ENCODE measurements around the gene CDADC1.

CDADC1 gene

GRCh38 chr13:49235856-49236431 is 11.8 kb upstream of the CDADC1 start:
- ChIA-PET POLR2A (no interaction called here), CTCF (interaction anchor here (1.7 to 2.1 kb wide), 3 partner anchors 10 to 45 kb away, joined by 4 to 9 read pairs (median 8); partner anchors contain the start of gene CDADC1)
- TF ChIP-seq CTCF (IDR thresholded peaks at IDR 0.05; ENCODE audit: control extremely low read depth, extremely low read depth, low read depth, missing control alignments), result no peak
- no peak for DNase-seq (ENCODE audit: extremely low spot score)

- CTCF ChIA-PET, result interaction anchor here (0.9 to 4.2 kb wide), 8 partner anchors 10 to 368 kb away, joined by 3 to 44 read pairs (median 6); no protein-coding TSS in a partner anchor
- DNase-seq (ENCODE audit: extremely low spot score), result no peak
- POLR2A ChIA-PET, result no interaction called here
- no peak for TF ChIP-seq CTCF (IDR thresholded peaks at IDR 0.05; ENCODE audit: control extremely low read depth, extremely low read depth, low read depth, missing control alignments)
Measured at GRCh38 chr13:49238621-49239020, 9.1 kb upstream of the CDADC1 start.

GRCh38 chr13:49240017-49240416 is 7.7 kb upstream of the CDADC1 start:
- ChIA-PET POLR2A (no interaction called here), CTCF (interaction anchor here (0.6 to 4.2 kb wide), 26 partner anchors 9 to 603 kb away, joined by 3 to 44 read pairs (median 4); partner anchors contain the start of gene KPNA3)
- no peak for DNase-seq (ENCODE audit: extremely low spot score)
- peak; percentile 61 for TF ChIP-seq CTCF (IDR thresholded peaks at IDR 0.05; ENCODE audit: control extremely low read depth, extremely low read depth, low read depth, missing control alignments)

GRCh38 chr13:49241296-49241695 is 6.4 kb upstream of the CDADC1 start:
- TF ChIP-seq CTCF (IDR thresholded peaks at IDR 0.05; ENCODE audit: control extremely low read depth, extremely low read depth, low read depth, missing control alignments), result no peak
- POLR2A ChIA-PET, result no interaction called here
- no peak for DNase-seq (ENCODE audit: extremely low spot score)
- CTCF ChIA-PET, result interaction anchor here (1.5 to 2.7 kb wide), 2 partner anchors 10 to 367 kb away, joined by 3 to 12 read pairs; no protein-coding TSS in a partner anchor

GRCh38 chr13:49245101-49245500 is 2.6 kb upstream of the CDADC1 start:
- DNase-seq (ENCODE audit: extremely low spot score), result no peak
- ChIA-PET POLR2A (no interaction called here), CTCF (interaction anchor here (1.2 to 2.5 kb wide), 9 partner anchors 10 to 188 kb away, joined by 3 to 10 read pairs (median 4); no protein-coding TSS in a partner anchor)
- no peak for TF ChIP-seq CTCF (IDR thresholded peaks at IDR 0.05; ENCODE audit: control extremely low read depth, extremely low read depth, low read depth, missing control alignments)

GRCh38 chr13:49246850-49247642 is 679 bp upstream of the CDADC1 start:
- ChIA-PET POLR2A (no interaction called here), CTCF (interaction anchor here (1.3 to 2.6 kb wide), 5 partner anchors 10 to 34 kb away, joined by 3 to 17 read pairs (median 8); no protein-coding TSS in a partner anchor)
- no peak for TF ChIP-seq CTCF (IDR thresholded peaks at IDR 0.05; ENCODE audit: control extremely low read depth, extremely low read depth, low read depth, missing control alignments)
- DNase-seq (ENCODE audit: extremely low spot score), result no peak

All from GM10248 (cell line).